Measurements from ENCODE around the gene B9D2. TPM values are rescaled to one million over a fixed set of nuclear protein-coding genes. Genes with fewer than 3 reads are reported as not detected.

Gene B9D2
- total and polyA plus RNA-seq, 7 donors = 7.2 to 14.5 (median 10.1) TPM

GRCh38 chr19:41377977-41378709 lies 14.2 kb upstream of the B9D2 start:
- intact Hi-C loops (cut with DNase I) = no loop called here
- DNase-seq = no peak
- Histone ChIP-seq H3K4me1 (peaks cover 0 to 51% (median 34%) of the 10 kb centered on the region in 4 donors), H3K27me3 (no peaks in the 10 kb centered on the region), H3K36me3 (no peaks in the 10 kb centered on the region), H3K9me3 (no peaks in the 10 kb centered on the region), H3K4me3 (no peak overlapping the region), H3K27ac (peak overlapping the region in 3 of 4 donors; percentile 61 to 87 (median 67))
- 49 to 74% methylated on average over 9 of the region's 9 CpGs for WGBS, 2 donors
- TF ChIP-seq EP300 (IDR thresholded peaks at IDR 0.05) (no peak), POLR2AphosphoS5 (IDR thresholded peaks at IDR 0.05) (peak in 1 of 4 donors; percentile 5), POLR2A (IDR thresholded peaks at IDR 0.05) (no peak)
- TF ChIP-seq, protein P1, sequence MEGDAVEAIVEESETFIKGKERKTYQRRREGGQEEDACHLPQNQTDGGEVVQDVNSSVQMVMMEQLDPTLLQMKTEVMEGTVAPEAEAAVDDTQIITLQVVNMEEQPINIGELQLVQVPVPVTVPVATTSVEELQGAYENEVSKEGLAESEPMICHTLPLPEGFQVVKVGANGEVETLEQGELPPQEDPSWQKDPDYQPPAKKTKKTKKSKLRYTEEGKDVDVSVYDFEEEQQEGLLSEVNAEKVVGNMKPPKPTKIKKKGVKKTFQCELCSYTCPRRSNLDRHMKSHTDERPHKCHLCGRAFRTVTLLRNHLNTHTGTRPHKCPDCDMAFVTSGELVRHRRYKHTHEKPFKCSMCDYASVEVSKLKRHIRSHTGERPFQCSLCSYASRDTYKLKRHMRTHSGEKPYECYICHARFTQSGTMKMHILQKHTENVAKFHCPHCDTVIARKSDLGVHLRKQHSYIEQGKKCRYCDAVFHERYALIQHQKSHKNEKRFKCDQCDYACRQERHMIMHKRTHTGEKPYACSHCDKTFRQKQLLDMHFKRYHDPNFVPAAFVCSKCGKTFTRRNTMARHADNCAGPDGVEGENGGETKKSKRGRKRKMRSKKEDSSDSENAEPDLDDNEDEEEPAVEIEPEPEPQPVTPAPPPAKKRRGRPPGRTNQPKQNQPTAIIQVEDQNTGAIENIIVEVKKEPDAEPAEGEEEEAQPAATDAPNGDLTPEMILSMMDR (IDR thresholded peaks at IDR 0.05) = peak in 1 of 4 experiments; percentile 26

DNA sequence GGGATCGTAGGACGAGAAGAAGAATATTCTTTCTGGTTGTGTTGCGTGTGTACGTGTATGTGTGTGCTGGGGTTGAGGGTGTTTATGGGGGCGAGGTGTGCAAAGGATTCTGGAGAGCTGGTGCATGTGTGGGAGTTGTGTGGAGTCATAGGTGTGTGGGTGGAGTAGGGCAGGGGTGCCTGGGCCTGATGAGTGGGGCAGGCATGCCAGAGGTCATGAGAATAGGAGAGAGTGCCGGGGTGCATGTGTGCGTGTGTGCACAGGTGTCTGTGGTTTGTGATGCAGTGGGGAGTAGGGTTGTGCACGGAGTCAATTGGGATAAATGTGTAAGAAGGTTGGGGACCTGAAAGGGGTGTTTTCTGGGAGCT lies 13.0 kb upstream of the B9D2 start:
- Histone ChIP-seq H3K36me3 (no peaks in the 10 kb centered on the region), H3K4me3 (peak overlapping the region; percentile 51 to 66 (median 64)), H3K9me3 (no peaks in the 10 kb centered on the region), H3K27ac (peak overlapping the region; percentile 71 to 87 (median 86)), H3K27me3 (no peaks in the 10 kb centered on the region), H3K4me1 (peaks cover 0 to 51% (median 34%) of the 10 kb centered on the region in 4 donors)
- no peak for DNase-seq
- TF ChIP-seq EP300 (IDR thresholded peaks at IDR 0.05) = no peak
- TF ChIP-seq POLR2A (IDR thresholded peaks at IDR 0.05) = no peak
- TF ChIP-seq, protein P1 (IDR thresholded peaks at IDR 0.05) = no peak
- intact Hi-C loops (cut with DNase I) = no loop called here
- WGBS, 2 donors = 61 to 78% methylated on average over 8 of the region's 8 CpGs

GRCh38 chr19:41376241-41376997 lies 12.5 kb upstream of the B9D2 start, which contains the start of gene TMEM91:
Gene TMEM91, plus strand, starts transcription at chr19:41376533. Its CDS starts 1,777 bp downstream, at chr19:41378310.
- intact Hi-C loops (cut with DNase I) = no loop called here
- Histone ChIP-seq H3K27ac (peak within 1 kb of the TSS; percentile 71 to 87 (median 86)), H3K36me3 (no peaks in the 10 kb centered on the region), H3K27me3 (no peaks in the 10 kb centered on the region), H3K4me1 (peaks cover 0 to 51% (median 34%) of the 10 kb centered on the region in 4 donors), H3K9me3 (no peaks in the 10 kb centered on the region), H3K4me3 (peak within 1 kb of the TSS; percentile 51 to 66 (median 64))
- peak; percentile 76 for DNase-seq
- WGBS, 2 donors = 6 to 8% methylated on average over 47 of the region's 47 CpGs
- no peak for TF ChIP-seq POLR2A (IDR thresholded peaks at IDR 0.05)
- peak in 1 of 4 donors; percentile 28 for TF ChIP-seq POLR2AphosphoS5 (IDR thresholded peaks at IDR 0.05)
- TF ChIP-seq, protein P1 (IDR thresholded peaks at IDR 0.05) = no peak
- TF ChIP-seq EP300 (IDR thresholded peaks at IDR 0.05) = no peak

- Histone ChIP-seq H3K27ac (peak overlapping the region in 3 of 4 donors; percentile 56 to 70 (median 61)), H3K9me3 (no peaks in the 10 kb centered on the region), H3K36me3 (no peaks in the 10 kb centered on the region), H3K4me3 (no peak overlapping the region), H3K4me1 (peaks cover 0 to 51% (median 34%) of the 10 kb centered on the region in 4 donors), H3K27me3 (no peaks in the 10 kb centered on the region)
- 19 to 46% methylated on average over 12 of the region's 12 CpGs for WGBS, 2 donors
- DNase-seq = peak; percentile 97
- TF ChIP-seq, protein P1 (IDR thresholded peaks at IDR 0.05) = no peak
- TF ChIP-seq EP300 (IDR thresholded peaks at IDR 0.05) (no peak), POLR2AphosphoS5 (IDR thresholded peaks at IDR 0.05) (peak; percentile 59 to 83 (median 77)), POLR2A (IDR thresholded peaks at IDR 0.05) (no peak)
- intact Hi-C loops (cut with DNase I) = no loop called here
Observed at GRCh38 chr19:41373993-41374392, 10.0 kb upstream of the B9D2 start.
